HepG2 (cell line): Measurements from ENCODE around the gene TCF3. TPM values are rescaled to one million over a fixed set of nuclear protein-coding genes. Genes with fewer than 3 reads are reported as not detected.

Experiments
- CSRNP2 ChIP-seq: sonication (generic); formaldehyde crosslinking; conservative IDR thresholded peaks from 2 replicates; pipeline ENCODE4 v1.8.0; 2022; ENCODE audit warnings: low read depth, missing genetic modification reagents
- HOXA5 ChIP-seq: sonication (generic); formaldehyde crosslinking; IDR thresholded peaks from 2 replicates; pipeline ENCODE4 v1.4.0; 2020; ENCODE audit warnings: missing genetic modification reagents
- MIXL1 ChIP-seq: IDR thresholded peaks from 2 replicates; pipeline ENCODE4 v1.6.1; 2016
- MTF2 ChIP-seq: sonication (generic); formaldehyde crosslinking; IDR thresholded peaks from 2 replicates; pipeline ENCODE4 v1.5.0; 2020; ENCODE audit warnings: missing genetic modification reagents, borderline replicate concordance
- NFIC ChIP-seq: IDR thresholded peaks from 2 replicates; pipeline ENCODE4 v1.6.1; 2012; ENCODE audit warnings: mild to moderate bottlenecking, low read length, inconsistent platforms
- NFKB2 ChIP-seq: sonication (generic); formaldehyde crosslinking; IDR thresholded peaks from 2 replicates; pipeline ENCODE4 v1.4.0; 2020; ENCODE audit warnings: missing genetic modification reagents, borderline replicate concordance
- NR1H2 ChIP-seq: sonication (generic); formaldehyde crosslinking; IDR thresholded peaks from 2 replicates; pipeline ENCODE4 v1.8.1; 2022; ENCODE audit warnings: low read depth, missing genetic modification reagents, borderline replicate concordance
- PHF8 ChIP-seq: sonication (generic); formaldehyde crosslinking; IDR thresholded peaks from 2 replicates; pipeline ENCODE4 v1.5.0; 2020; ENCODE audit warnings: missing genetic modification reagents
- RCOR2 ChIP-seq: IDR thresholded peaks from 2 replicates; pipeline ENCODE4 v1.6.1; 2016; ENCODE audit warnings: missing biosample characterization, missing genetic modification reagents
- SKI ChIP-seq: fragments of 450-650 bp; IDR thresholded peaks from one replicate; pipeline ENCODE4 v1.6.1; 2018; ENCODE audit warnings: mild to moderate bottlenecking; ENCODE audit not compliant: partially characterized antibody
- ZFP36 ChIP-seq: fragments of 150-350 bp; IDR thresholded peaks from 2 replicates; pipeline ENCODE4 v1.6.1; 2018; ENCODE audit warnings: borderline replicate concordance, low read length, low read depth; ENCODE audit not compliant: partially characterized antibody
- ZFP41 ChIP-seq: sonication (generic); formaldehyde crosslinking; IDR thresholded peaks from 2 replicates; pipeline ENCODE4 v1.4.0; 2020; ENCODE audit warnings: mild to moderate bottlenecking, missing genetic modification reagents, borderline replicate concordance
- ZNF121 ChIP-seq: sonication (generic); formaldehyde crosslinking; IDR thresholded peaks from 2 replicates; pipeline ENCODE4 v1.5.0; 2020; ENCODE audit warnings: mild to moderate bottlenecking, missing genetic modification reagents
- ZNF138 ChIP-seq: sonication (generic); formaldehyde crosslinking; IDR thresholded peaks from 2 replicates; pipeline ENCODE4 v1.5.0; 2020; ENCODE audit warnings: mild to moderate bottlenecking, low read depth, missing genetic modification reagents
- ZNF296 ChIP-seq: sonication (generic); formaldehyde crosslinking; conservative IDR thresholded peaks from 2 replicates; pipeline ENCODE4 v1.5.0; 2020; ENCODE audit warnings: mild to moderate bottlenecking, missing genetic modification reagents
- ZNF33B ChIP-seq: sonication (generic); formaldehyde crosslinking; IDR thresholded peaks from 2 replicates; pipeline ENCODE4 v1.5.1; 2020; ENCODE audit warnings: mild to moderate bottlenecking, missing genetic modification reagents
- ZNF354B ChIP-seq: sonication (generic); formaldehyde crosslinking; IDR thresholded peaks from 2 replicates; pipeline ENCODE4 v1.8.0; 2022; ENCODE audit warnings: mild to moderate bottlenecking, missing genetic modification reagents
- ZNF564 ChIP-seq: sonication (generic); formaldehyde crosslinking; IDR thresholded peaks from 2 replicates; pipeline ENCODE4 v1.8.1; 2023; ENCODE audit warnings: mild to moderate bottlenecking, missing genetic modification reagents
- ZNF781 ChIP-seq: sonication (generic); formaldehyde crosslinking; IDR thresholded peaks from 2 replicates; pipeline ENCODE4 v1.5.1; 2020; ENCODE audit warnings: borderline replicate concordance, mild to moderate bottlenecking, missing genetic modification reagents; ENCODE audit errors: not compliant biosample characterization
- ZNF784 ChIP-seq: sonication (generic); formaldehyde crosslinking; IDR thresholded peaks from 2 replicates; pipeline ENCODE4 v1.5.1; 2020; ENCODE audit warnings: missing genetic modification reagents, mild to moderate bottlenecking, borderline replicate concordance
- polyA plus RNA-seq, 8 experiments: library from polyadenylated mRNA; depleted of rRNA in 3 of 8; stranded (reverse) in 7 of 8; unstranded in 1 of 8; fragments of >200 nt; fragmentation: Illumina TruSeq in 4 of 8; extraction: Trizol in 4 of 8; gene quantifications; 2 replicates each; pipeline versions ENCODE4 v1.2.1 to v1.2.3, GENCODE V29; 2011 to 2016; ENCODE audit warnings: low read depth in 4 of 8, missing spikeins in 1 of 8, mixed read lengths in 1 of 8; ENCODE audit not compliant: insufficient read depth in 1 of 8
- total RNA-seq, 5 experiments: library from RNA; depleted of rRNA; stranded (reverse); fragments of >200 nt; fragmentation: Illumina TruSeq; extraction: Trizol; gene quantifications; 2 replicates each; pipeline ENCODE4 v1.2.3, GENCODE V29; 2016; ENCODE audit warnings: low read depth in 1 of 5
- TF ChIP-seq, protein P1 (sequence below): sonication (generic); formaldehyde crosslinking; IDR thresholded peaks from 2 replicates; pipeline ENCODE4 v1.5.1; 2020; ENCODE audit warnings: mild to moderate bottlenecking, missing genetic modification reagents, moderate library complexity
- TF ChIP-seq, protein P2 (sequence below): sonication (generic); formaldehyde crosslinking; IDR thresholded peaks from 2 replicates; pipeline ENCODE4 v1.4.0; 2020; ENCODE audit warnings: low read depth, mild to moderate bottlenecking, missing genetic modification reagents
- TF ChIP-seq, protein P3 (sequence below): sonication (generic); formaldehyde crosslinking; IDR thresholded peaks from 2 replicates; pipeline ENCODE4 v1.4.0; 2020; ENCODE audit warnings: missing genetic modification reagents

Gene TCF3
- total and polyA plus RNA-seq, 2 of the 13 experiments (the other 11 are each of a cell fraction or from before 2014, with no cell fraction given), result 51.4 to 53.2 TPM

DNA sequence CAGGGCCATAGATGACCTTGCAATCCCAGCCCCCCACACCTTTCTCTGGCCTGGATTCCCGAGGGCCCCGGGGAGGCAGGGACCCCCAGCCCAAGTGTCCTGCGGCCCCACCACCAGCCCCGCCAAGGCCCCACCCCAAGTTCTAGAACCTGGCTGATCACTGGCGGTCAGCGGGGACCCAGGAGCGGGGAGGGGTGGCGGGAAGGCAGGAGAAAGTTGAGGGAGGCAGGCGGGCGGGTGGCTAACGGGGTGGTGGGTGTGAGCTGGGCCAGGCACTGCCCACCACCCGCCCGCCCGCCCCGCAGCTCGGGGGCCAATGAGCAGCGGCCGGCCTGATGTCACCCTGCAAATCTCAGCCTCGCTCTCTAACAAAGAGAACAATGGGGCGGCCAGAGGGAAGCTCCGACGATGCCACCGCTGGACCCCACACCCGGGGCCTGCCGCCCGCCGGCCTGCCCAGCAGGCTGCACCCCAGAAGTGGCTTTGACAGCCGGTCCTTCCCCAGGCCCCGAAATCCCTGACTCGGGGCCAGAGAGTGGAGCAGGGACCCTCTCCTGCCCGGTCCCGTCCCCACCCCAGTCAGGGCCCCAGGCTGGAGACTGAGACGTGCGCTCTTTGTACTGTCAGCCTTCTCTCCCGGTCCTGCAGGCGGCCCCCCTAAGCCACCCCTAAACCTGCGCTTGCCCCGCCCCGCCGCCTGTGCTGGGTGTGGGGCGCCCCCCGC lies 85.9 kb downstream of the TCF3 start (continued):
- TF ChIP-seq, protein P1, sequence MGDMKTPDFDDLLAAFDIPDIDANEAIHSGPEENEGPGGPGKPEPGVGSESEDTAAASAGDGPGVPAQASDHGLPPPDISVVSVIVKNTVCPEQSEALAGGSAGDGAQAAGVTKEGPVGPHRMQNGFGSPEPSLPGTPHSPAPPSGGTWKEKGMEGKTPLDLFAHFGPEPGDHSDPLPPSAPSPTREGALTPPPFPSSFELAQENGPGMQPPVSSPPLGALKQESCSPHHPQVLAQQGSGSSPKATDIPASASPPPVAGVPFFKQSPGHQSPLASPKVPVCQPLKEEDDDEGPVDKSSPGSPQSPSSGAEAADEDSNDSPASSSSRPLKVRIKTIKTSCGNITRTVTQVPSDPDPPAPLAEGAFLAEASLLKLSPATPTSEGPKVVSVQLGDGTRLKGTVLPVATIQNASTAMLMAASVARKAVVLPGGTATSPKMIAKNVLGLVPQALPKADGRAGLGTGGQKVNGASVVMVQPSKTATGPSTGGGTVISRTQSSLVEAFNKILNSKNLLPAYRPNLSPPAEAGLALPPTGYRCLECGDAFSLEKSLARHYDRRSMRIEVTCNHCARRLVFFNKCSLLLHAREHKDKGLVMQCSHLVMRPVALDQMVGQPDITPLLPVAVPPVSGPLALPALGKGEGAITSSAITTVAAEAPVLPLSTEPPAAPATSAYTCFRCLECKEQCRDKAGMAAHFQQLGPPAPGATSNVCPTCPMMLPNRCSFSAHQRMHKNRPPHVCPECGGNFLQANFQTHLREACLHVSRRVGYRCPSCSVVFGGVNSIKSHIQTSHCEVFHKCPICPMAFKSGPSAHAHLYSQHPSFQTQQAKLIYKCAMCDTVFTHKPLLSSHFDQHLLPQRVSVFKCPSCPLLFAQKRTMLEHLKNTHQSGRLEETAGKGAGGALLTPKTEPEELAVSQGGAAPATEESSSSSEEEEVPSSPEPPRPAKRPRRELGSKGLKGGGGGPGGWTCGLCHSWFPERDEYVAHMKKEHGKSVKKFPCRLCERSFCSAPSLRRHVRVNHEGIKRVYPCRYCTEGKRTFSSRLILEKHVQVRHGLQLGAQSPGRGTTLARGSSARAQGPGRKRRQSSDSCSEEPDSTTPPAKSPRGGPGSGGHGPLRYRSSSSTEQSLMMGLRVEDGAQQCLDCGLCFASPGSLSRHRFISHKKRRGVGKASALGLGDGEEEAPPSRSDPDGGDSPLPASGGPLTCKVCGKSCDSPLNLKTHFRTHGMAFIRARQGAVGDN, result peak; percentile 5
- TF ChIP-seq ZNF138 (no peak), CSRNP2 (CRISPR knock-in tag) (no peak), HOXA5 (CRISPR knock-in tag) (no peak), MIXL1 (CRISPR knock-in tag) (no peak), ZNF564 (peak; percentile 33; the same call in 1 of the 2 replicates), ZNF354B (no peak), ZNF33B (CRISPR knock-in tag) (no peak), NFKB2 (no peak), ZFP36 (no peak), ZNF781 (CRISPR knock-in tag) (no peak), ZNF121 (CRISPR knock-in tag) (no peak), NFIC (no peak), PHF8 (CRISPR knock-in tag) (0 out of 2 replicates have a peak, but pooled peaks have one; percentile 30), NR1H2 (CRISPR knock-in tag) (no peak), ZFP41 (no peak), SKI (no peak), ZNF296 (CRISPR knock-in tag) (no peak), ZNF784 (CRISPR knock-in tag) (no peak), MTF2 (no peak), RCOR2 (CRISPR knock-in tag) (no peak)
- TF ChIP-seq, protein P2, sequence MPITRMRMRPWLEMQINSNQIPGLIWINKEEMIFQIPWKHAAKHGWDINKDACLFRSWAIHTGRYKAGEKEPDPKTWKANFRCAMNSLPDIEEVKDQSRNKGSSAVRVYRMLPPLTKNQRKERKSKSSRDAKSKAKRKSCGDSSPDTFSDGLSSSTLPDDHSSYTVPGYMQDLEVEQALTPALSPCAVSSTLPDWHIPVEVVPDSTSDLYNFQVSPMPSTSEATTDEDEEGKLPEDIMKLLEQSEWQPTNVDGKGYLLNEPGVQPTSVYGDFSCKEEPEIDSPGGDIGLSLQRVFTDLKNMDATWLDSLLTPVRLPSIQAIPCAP (CRISPR knock-in tag), result no peak
- TF ChIP-seq, protein P3, sequence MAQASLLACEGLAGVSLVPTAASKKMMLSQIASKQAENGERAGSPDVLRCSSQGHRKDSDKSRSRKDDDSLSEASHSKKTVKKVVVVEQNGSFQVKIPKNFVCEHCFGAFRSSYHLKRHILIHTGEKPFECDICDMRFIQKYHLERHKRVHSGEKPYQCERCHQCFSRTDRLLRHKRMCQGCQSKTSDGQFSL (CRISPR knock-in tag), result no peak
